ENCODE data around the gene PABPN1.
A peak's percentile ranks its signal among the peaks of the same experiment; 100 is the strongest.

The PABPN1 gene

DNA sequence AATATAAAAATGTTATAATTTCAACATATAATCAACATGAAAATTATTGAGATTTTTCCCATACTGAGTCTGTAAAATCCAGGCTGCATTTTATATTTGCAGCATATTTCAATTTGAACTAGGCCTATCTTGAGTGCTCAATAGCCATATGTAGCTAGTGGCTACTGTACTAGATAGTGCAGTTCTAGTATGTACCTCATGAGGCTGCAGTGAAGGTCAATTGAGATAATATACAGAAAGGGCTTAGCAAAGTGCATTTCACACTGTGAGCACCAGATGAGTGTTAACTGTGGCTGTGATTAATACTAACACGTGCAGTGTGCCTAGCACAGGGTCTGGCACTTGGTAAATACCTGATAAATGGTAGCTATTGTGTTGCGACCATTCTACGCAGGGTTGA, 36.8 kb downstream of the PABPN1 start:
- no peak for DNase-seq (ENCODE audit: low spot score)

DNA sequence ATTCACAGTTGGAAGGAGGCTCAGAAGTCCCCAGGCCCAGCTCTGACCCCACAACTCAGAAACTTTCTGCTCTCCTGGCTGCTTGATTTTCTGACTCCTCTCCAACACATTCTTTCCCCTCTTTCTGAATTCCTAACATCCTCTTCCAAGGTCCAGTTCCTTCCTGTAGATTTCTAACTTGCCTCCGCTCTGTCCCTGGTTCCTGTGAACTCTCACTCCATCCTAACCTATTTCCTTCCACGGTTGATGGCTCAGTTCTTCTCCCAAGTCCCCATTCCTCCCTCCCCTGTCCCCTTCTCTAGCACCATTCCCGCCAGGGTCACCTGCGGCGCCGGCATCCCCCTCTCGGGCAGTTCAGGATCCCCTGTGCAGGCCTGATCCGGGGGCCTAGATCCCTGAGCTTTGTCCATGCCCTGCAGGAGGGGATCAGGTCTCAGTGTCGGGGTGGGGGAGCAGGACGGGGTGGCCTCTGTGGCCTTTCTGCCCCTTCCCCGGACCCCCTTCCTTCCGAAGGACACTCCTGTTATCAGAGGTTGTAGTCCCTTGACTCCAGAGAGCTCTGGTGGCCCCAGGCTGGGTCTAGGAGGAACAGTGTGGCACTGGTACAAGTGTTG, 37.4 kb downstream of the PABPN1 start:
- DNase-seq (ENCODE audit: low spot score) = no peak

DNA sequence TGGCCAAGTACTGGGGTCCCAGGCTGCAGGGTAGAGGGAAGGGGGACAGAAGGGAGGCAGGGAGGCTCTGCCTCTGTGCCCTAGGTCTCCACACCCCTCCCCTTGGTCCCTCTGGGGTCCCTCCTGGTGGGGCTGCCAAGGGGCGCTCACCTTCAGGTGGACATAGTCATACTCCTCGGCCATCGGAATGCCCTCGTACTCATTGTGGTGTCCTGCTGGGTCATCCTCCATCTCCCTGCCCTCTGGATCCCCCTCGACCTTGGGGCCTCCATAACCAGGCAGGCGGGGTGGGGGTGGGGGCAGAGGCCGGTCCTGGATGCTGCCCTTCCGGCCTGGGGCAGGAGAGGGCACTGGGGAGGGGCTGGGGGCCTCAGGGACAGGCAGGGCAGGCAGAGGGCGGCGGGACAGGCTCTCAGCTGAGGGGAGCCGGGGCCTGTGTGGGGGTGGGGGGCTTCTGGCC, 37.9 kb downstream of the PABPN1 start:
- DNase-seq (ENCODE audit: low spot score) = no peak

DNA sequence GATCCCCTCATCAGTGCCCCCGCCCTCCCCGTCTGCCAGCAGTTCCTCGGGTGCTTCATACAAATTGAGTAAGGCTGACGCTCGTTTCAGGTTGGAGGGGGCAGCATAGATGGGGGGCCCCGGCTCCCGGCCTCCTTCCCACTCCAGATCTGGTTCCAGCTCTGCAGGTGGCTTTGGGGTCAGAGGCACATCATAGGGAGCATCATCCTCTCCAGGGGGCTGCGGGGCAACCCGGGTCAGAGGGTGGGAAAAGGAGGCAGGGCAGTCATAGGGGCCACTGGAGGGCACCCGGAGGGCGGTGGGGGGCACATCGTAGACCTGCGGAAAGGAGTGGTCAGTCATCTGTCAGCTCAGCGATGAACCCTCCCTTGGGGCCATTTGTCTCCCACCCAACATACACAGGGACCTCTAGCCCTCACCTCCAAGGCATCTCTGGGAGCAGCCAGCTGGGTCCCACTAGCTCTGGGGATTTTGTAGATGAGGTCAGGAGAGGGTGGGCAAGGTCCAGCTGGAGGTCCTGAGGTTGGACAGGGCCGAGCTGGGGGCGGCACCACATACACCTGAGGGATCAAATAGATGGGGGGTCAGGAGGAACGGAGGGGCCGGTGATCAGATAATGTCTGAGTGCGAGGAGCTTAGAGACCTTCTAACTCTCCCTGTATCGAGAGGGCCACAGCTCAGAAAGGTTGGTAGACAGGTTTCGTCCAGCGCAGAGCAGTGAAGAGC, 38.6 kb downstream of the PABPN1 start:
- no peak for DNase-seq (ENCODE audit: low spot score)

DNA sequence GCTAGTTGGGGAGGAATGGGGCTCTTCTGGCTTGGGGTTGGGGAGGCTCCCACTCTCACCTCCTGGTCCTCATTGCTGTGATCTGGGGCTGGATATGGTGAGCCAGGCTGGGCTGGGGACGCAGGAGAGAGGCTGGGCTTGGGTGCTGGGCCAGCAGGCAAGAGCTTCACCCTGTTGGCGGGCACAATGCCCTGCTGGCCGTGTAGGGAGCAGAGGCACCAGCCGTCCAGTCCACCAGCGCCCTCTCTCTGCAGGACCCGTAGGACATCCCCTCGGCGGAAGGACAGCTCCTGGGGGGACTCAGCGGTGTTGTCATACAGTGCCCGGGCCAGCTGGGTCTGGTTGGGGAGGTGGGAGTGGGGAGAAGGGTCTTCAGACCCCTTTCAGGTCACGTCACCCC, 39.2 kb downstream of the PABPN1 start:
- DNase-seq (ENCODE audit: low spot score) = no peak

DNA sequence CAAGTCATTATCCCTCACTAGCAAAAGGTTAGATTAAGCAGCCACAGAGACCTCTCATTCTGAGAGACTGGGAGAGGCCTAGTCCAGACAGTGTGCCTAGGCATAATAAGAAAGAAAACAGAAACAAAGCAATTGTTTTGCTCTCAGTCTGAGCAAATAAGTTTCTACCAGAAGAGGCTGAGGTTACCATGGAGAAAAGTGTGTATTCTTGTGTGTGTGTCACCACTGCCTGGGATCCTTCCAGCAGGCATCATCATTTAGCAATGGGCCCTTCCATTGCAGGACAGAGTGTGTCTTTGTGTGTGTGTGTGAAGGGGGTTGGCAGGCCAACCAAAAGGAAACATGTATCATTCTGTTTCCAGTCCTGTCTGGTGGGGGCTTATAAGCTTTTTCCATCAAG, 40.1 kb downstream of the PABPN1 start:
- DNase-seq (ENCODE audit: low spot score) = peak; percentile 34

DNA sequence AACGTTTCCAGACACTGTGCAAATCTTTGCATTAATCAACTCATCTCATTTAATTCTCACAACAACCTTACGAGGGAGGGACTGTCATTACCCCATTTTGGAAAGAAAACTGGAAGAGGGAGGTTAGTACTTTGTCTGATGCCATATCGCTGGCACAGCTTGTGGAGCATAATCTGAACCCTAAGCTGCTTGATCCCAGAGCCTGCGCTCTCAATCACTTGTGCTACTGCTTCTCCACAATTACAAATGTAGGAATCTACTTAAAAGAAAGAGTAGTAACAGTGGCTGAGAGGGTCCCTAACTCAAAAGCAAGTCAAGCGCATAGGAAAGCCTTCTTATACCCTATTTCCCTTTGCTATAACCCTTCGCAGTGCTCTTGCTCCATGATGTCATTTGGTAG, 40.5 kb downstream of the PABPN1 start:
- DNase-seq (ENCODE audit: low spot score) = no peak

DNA sequence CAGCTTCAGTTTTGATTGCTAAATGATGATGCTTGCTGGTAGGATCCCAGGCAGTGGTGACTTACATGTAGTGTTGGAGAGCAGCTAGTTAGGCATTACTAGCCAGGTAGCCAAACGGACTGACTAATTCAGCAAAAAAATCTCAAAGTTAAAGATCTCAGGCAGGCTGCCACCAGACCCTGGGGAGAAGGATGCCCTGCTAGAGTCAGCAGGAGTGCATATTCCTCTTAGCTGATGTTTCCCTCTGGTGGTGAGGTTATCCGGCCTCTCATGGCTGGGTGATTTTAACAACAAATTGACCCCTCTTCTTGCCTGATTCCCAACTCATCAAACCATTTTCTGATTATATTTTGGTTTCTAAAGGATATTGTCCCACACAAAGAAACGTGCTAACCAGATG, 40.9 kb downstream of the PABPN1 start:
- no peak for DNase-seq (ENCODE audit: low spot score)

DNA sequence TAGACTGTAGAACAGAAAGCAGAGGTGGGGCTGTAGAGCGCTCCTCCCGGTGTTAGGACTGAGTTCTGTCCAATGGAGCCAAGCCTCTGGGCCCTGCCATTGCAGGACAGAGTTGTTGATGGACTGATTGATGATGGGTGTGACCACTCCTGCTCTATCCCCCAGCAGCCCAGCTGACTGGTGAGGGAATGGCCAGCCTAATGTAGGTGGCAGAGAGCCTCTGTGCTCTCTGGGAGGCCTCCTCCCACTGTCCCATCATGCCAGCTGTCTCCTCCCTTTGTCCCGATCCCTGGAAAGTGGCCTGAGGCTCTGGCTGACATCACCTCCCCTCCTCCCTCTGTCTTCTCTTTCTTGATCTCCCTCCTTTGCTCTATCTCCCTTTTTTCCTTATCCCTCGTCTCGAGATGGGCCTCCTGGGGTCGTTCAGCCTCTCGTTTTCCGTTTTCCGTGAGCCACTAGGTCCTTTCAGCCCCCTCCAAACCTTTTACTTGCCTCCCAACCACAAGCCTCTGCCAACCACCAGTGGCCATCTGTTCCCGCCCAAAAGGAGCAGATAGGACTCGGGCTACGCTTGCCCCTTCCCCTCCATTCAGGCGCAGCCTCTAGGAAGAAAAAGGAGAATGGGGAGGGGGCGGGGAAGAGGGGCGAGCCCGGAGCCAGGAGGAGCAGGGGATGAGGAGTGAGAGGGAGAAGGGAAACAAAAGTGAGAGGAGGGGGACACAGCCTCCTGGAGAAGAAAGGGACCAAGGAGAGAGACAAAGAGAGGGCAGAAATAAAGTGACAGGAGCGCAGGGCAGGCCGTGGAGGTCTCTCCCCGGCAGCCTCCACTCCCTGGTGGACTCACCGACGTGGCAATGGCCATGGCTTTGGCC, 43.1 kb downstream of the PABPN1 start:
- peak; percentile 19 for DNase-seq (ENCODE audit: low spot score)

DNA sequence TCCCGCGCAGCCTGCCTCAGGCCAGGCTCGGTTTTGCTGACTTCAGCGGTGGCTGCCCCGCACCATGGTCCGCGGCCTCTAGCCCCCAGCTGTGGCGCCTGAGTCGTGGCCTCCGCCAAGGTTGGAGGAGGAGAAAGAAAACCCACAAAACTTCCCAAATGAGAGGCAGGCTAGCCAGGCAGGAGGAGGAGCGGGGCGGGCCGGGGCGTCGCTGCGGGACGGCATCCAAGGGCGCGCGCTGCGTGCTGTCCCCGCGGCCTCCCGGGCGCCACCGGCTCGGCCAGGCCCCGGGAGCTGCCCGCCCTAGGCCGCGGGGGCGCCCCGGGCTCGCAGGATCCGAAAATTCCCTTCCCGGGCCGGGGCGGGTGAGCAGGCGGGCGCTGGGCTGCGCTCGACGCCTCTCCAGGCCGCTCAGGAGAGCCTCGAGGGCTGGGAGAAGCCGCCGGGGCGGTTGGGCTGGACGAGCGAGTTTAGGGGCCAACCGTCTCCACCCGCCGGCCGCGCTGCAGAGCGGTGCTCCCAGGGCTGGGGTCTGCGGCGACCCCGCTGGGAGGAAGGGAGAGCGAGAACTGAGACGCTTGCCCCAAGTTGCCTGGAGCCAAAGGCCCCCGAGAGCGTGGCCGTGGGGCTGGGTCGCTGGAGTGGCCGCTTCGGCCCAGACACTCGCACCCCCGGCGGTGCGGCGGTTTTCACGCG, 43.9 kb downstream of the PABPN1 start, which contains the start of gene EFS:
EFS (minus strand) TSS at position 137 of the 696 bp plus-strand sequence. CDS start 147 bp downstream, outside the sequence.
- no peak for DNase-seq (ENCODE audit: low spot score)

DNA sequence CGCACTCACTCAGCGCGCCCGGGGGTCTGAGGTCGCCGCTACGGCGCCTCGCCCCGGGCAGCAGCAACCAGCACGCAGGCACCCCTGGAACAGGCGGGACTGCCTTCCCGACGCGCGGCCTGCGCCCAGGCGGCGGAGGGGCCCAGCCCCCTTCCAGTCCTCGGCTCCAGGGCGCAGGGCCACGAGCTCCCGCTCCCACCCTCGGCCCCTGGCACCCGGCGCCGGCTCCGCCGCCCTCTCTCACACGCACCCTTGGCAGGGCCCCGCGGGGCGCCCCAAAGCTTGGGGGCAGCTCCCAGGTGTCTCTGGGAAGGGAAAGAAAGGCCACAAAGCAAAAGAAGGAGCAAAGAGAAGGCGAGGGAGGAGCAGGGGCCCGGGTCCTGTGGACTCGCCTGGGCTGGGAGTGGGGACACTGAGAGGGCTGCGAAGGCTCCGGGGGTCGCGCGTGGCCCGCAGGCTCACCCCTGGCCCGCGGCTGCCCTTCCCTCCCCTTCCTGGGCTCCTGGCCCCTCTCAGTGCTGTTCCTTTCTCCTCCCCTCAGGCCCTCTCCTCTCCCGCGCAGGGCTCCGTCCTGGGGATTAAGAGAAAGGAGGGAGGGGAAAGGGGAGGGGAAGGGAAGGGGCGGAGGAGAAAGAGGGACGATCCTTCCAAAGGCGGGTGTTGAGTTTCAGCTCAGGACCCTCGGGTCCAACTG, 44.6 kb downstream of the PABPN1 start:
- DNase-seq (ENCODE audit: low spot score) = no peak

DNA sequence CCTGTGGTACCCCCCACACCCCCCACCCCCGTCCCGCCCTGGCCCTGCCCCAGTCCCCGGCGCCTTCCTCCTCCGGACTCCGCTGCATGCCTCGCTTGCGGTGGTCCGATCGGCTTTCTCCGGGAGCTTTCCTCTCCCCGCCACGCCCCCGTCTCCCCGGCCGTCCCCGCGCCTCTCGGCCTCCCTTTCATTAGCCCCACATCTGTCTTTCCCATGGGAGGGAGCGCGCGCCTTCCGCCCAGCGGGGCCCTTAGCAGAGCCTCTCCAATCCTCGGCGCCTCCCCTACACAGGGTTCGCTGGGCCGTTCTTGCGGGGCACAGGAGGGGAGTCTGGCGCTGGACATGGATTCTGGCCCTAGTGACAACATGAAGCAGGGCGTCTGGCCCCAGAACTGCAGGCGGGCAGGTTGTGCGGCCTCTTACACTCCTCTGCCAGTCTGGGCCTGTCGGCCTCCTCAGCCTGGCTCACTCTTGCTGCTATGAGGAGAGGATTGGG, 45.2 kb downstream of the PABPN1 start:
- no peak for DNase-seq (ENCODE audit: low spot score)

DNA sequence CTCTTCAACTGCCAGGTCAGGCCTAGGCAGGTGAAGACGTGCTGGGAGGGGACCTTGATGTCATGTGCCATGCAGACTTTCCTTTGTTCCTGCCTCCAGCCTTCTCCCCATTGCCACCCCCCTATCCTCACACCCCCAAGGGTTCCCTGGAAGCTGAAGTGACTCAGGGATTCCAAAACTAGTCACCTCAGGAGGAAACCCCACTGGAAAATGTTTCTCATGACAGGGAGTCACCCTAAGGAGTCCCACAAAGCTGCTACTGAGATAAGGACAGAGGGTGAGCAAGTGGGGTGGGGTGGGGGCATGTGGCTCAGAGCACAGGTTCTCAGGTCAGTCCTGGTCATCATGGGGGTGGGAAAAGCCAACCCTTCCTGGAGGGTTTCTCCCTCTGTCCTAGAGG, 49.0 kb downstream of the PABPN1 start:
- no peak for DNase-seq (ENCODE audit: low spot score)

DNA sequence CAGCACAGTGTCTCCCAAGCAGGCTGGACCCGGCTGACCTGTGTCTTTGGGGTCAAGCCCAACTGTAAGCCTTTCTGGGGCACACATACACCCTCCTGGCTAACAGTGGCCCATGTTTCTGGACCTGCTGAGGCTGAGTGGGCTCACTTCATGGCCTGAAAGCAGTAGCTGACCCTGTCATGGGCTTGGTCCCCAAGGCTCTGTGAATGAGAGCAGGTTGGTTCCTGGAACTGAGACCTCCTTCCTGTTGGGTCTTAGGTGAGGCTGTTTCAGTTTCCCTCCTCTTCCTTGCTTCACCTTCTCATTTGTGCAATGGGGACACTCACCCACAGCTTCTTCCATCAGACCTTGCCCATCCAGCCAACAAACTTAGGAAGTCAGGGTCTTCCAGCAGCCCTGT, 50.6 kb downstream of the PABPN1 start:
- no peak for DNase-seq (ENCODE audit: low spot score)

DNA sequence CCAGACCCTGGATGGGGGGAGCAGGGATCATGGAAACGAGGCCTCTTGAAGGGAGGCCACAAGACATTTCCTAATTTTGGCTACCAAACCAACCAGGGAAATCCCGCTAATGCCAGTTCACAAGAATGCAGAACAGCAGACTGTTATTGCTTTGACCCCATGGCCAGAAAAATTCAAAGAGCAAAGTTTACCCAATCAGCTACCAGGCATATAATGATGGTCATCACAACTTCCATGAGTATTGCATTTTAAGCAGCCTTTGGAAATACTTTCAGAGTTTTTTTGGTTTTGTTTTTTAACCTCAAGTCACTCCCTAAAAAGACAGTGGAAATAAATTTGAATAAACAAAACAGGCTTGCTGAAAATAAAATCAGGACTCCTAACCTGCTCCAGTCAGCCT, 51.3 kb downstream of the PABPN1 start, which contains the start of gene IL25:
IL25 (plus strand) TSS at position 301 of the 400 bp plus-strand sequence.
- DNase-seq (ENCODE audit: low spot score) = no peak

DNA sequence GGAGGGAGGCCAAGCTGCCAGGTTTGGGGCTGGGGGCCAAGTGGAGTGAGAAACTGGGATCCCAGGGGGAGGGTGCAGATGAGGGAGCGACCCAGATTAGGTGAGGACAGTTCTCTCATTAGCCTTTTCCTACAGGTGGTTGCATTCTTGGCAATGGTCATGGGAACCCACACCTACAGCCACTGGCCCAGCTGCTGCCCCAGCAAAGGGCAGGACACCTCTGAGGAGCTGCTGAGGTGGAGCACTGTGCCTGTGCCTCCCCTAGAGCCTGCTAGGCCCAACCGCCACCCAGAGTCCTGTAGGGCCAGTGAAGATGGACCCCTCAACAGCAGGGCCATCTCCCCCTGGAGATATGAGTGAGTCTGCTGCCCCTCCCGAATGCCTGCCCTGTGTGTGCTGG, 51.8 kb downstream of the PABPN1 start:
- no peak for DNase-seq (ENCODE audit: low spot score)
